GM21515 (cell line): Measurements from ENCODE around the gene DIS3L2.

Experiments used
- ATAC-seq: cut with Tn5 transposase; IDR thresholded peaks from one replicate; pipeline ENCODE4 v1.9.1; 2021; ENCODE audit not compliant: unreplicated experiment

Gene DIS3L2

DNA sequence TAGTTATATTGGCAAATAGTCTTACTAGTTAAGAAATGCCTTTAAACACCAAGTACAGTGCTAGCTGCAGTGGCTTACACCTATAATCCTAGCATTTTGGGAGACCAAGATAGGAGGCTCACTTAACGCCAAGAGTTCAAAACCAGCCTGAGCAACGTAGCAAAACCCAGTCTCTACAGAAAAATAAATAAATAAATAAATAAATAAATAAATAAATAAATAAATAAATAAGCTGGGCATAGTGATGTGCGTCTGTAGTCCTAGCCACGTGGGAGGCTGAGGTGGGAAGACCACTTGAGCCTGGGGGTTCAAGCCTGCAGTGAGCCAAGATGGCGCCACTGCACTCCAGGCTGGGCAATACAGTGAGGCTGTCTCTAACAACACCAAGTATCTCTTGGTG is 258.4 kb downstream of the DIS3L2 start:
- no peak for ATAC-seq

DNA sequence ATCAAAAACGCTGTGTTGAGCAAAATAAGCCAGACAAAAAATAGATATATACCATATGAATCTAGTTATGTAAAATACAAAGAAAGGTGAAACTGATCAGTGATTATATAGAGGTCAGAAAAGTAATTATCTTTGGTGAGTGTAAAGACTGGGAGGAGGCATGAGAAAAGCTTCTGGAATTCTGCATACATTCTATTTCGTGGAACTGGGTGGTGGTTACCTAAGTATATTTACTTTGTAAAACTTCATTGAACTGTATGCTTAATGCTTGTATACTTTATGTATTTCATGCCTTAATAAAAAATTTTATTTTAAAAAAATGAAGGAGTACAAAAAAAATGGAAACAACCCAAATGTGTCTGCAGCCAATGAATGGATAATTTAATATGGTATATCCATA is 263.9 kb downstream of the DIS3L2 start:
- no peak for ATAC-seq

DNA sequence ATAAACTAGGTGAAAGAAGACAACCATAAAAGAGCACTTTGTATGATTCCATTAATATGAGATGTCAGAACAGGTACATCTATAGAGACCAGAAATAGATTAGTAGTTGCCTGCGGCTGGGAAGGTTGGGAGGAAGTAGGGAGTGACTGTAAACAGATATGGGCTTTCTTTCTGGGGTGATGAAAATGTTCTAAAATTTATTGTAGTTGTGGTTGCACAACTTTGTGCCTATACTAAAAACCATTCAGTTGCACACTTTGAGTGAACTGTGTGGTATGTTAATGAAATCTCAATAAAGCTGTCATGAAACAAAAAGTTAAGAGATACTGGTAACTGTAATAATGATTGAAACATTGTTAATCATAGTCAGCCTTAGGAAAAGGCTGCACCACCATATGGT is 264.4 kb downstream of the DIS3L2 start:
- ATAC-seq: no peak

DNA sequence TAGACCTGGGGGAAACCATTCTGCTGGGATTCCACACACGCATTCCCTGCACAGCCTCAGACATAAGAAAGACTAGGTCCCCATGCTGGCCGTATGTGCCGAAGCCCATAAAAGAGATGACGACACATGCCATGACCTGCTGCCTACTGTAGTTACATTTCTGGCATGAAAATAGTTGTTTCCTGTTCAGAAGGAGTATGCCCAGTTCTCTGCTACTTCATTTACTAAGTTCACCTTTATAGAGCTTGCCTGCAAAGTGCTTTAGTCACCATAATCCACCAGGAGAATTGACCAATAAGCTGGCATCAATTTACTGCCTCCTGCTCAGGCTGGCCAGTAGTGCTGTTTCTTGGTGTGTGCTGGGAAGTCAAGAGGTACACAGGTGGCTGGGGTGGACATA is 266.8 kb downstream of the DIS3L2 start:
- ATAC-seq: no peak

DNA sequence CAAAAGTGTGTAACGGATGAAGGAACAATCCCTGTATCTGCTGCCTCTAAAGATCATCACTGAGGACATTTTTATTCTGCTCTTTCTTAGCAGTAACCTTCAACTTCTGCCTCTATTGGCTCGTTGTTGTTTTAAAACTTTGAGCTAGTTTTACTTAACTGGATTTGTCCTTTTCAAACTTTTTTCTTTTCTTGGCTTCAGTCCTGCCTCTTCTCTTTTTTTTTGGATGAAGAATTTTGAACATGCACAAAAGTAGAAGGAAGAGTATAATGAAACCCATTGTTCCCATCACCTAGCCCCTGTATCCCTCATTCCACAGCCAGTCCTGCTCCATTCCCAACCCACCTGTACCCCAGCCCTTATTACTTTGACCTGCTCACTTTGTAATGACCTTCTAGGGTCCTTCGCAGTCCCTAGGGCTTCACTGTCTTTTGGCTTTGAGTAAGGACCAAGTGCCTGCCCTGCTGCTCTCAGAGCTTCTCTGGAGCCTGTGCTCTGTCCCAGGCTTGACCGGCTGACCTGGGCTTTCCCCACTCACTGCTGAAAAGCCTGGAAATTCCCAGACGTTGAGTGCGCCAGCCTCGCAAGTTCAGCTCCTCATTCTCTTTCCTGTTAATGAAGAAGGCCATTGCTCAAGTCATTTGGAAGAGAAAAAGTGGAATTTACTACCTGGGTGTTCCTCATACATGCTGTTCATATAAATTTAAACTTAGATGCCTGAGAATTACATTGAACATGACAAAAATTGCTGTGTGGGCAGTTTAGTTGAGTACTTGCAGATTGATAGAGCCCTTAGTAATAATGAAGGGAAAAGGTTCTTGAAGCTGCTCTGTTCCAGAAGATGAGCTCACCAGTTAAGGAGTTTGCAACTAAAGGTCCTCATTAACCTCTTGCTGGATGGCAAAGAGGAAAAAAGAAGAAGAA is 267.7 kb downstream of the DIS3L2 start:
- no peak for ATAC-seq

DNA sequence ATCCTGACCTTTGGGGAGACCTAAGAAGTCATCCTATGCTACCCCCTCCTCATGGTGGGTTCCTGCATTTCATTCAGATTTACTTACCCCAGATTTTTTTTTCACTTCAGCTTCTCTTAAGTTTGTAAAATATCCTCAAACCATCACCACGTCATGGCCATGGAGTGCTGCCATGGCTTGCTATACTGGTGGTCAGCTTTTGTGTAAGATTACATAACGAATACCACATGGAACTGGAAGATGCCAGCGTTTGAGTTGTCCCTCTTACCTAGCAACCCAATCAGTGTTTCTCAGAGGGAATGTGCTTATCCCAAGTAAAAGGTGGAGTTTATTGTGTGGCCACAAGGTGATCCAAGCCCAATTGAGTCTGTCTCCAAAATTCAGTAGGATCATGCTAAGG is 268.4 kb downstream of the DIS3L2 start:
- no peak for ATAC-seq

DNA sequence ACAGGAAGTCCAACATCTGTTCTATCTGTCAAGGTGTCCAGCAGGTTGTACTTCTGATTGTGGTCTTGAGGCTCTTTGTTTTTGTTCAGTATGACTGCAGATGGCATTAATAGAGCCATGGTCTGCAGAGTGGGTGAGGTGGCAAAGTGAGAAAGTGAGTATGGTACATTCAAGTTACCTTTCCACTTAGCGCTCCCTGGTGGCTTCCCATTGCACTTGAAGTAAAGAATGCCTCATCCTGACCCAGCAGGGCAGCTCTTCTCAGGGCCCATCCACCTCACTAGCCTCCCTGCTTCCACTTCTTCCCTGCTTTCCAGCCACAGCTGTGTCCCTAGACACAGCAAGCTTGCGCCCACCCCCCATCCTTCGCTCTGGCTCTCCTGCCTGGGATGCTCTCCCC is 269.0 kb downstream of the DIS3L2 start:
- no peak for ATAC-seq

DNA sequence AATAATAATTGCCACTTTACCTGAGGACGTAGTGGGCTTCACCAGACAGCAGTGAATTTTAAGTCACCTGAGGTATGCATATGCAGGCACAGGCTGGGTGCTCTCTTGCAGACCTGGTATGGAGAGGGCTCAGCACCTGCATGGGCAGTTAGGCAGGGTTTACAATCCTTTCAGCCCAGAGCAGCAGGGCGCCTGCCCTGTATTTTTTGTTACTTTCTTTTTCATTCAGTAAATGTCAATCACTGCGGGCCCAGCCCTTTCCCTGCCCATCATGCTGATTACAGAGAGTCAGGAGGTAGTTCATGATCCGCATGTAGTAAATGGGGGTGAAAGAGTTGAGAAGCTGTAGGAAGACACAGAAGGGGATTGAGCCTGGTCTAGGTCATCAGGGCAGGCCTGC is 270.0 kb downstream of the DIS3L2 start:
- ATAC-seq: no peak

DNA sequence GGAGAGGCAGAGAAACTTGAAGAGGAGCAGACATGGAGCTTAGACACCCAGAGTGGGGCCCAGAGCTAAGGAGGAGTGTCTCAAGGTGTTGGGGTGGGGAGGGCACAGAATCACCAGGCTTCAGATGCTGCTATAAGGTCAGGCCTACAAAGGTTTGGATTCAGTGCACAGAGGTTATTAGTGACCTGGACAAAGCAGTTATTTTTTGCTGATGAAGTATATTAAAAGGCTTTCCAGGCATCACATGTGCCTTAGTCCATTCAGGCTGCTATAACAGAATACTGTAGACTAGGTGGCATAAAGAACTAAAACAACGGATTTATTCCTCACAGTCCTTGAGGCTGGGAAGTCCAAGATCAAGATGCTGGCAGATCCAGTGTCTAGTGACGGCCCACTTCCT is 271.4 kb downstream of the DIS3L2 start:
- ATAC-seq: no peak

DNA sequence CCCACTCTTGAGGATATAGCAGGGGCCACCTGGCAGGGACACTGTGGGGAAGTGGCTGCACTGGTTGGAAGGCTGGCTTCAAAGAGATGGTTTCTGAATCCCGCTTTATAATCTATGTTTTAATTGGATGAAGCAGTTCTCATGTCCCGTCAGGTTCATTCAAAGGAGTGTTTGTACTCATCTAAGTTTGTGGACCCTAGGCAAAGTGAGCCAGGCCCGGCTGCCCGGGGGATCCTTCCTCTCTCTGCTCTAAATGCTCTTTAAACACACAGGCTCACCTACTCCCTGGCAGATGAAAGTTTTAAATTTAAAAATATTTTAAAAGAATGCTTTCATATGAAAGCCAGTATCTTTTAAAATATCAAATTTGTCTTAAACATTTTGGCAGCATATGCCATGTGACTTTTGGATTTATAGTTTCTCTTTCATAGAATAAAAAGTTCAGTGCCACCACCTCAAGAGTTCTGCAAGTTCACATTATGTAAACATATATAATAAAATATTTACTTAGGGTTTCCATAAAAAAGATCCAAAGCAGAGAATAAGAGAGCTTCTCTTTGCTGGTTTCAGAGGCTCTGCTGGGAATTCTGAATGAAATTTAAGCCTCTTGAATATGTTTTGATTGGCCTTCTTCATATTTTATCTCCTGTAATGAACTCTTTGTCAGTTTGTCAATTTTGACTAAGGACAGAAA is 273.6 kb downstream of the DIS3L2 start:
- no peak for ATAC-seq

DNA sequence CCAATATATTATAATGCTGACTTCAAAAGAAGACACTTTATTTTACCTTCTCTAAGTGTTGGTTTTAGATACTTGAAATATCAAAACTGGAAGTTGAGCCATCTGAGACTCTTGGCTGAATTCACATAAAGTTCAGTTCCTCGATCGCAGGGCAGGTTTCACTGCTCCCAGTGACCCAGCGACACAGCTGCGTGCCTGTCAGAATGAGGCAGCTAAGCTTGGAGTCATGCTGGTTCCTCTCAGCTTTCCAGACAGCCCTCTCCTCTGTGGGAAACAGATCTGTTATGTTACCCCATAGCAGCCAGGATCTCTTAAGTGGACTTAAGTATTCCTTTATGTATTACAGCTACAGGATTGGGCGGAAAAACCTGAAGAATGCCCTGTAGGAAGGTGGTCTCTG is 274.2 kb downstream of the DIS3L2 start:
- ATAC-seq: no peak

DNA sequence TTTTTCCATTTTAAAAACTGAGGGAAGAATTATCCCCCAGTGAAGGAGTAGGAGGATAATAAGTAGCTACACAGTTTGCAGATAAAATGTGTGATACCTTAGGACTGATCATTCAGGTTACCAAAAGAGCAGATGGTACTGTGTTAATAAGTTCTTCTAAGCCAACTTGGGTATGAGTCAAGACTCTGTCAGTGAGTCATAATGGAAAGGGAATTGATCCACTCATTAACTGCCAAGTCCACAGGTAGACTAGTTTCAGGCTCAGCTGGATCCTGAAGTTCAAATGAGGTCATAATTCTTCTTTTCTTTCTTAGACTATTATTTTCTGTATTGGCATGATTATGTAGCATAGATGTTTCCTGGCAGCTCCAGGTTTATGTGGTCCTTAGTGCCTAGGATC is 274.7 kb downstream of the DIS3L2 start:
- ATAC-seq: peak; percentile 78

DNA sequence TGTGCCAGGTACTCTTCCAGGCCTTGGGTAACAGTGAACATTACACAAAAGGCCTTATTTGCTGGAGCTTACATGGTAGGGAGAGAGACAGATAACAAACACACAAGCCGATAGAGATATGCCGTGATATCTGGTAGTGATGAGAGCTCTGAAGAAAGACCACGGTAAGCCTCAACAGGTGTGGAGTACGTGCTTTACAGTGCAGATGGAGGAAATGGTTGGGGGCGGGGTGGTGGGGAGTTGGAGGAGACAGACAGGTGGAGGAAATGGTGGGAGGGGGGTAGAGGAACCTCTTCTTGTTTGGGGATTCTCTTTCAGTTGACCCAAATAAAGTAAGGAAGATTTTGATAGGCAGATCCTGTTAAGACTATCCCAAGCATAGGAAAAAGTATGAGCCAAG is 276.0 kb downstream of the DIS3L2 start:
- no peak for ATAC-seq

DNA sequence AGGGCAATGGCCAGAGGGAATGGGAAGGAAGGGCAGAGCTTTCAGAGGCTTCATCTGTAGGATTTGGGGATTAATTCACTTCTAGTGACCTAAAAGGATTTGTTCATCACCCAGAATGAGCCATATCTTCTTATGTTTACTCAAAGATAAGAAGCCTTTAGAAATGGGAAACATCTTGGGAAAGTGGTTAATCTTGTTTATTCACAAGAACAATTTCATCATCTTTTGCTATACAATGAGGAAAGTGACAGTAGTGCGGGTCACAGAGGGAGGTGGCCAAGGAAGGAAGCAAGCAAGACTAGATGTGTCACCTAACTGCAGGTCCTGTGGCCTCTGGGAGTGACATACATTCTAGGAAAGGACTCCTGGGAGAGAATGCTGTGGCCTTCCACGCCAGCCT is 276.6 kb downstream of the DIS3L2 start:
- ATAC-seq: no peak

DNA sequence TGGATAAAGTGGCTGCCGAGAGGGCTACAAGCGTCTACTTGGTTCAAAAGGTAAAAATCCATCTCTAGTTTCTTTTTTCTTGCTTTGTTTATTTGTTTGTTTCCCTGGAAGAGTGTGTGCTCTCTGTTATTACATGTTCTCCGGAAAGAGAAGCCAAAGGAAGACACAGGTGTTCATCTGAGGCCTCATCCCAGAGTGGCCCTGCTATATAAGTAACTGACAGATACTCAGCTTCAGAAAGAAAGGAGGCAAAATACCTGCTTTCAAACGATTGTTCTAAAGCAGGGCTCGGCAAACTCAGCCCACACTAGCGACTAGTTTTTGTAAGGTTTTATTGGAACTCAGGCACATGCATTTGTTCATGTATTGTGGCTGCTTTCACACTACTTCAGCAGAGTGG is 277.1 kb downstream of the DIS3L2 start:
- ATAC-seq: no peak

DNA sequence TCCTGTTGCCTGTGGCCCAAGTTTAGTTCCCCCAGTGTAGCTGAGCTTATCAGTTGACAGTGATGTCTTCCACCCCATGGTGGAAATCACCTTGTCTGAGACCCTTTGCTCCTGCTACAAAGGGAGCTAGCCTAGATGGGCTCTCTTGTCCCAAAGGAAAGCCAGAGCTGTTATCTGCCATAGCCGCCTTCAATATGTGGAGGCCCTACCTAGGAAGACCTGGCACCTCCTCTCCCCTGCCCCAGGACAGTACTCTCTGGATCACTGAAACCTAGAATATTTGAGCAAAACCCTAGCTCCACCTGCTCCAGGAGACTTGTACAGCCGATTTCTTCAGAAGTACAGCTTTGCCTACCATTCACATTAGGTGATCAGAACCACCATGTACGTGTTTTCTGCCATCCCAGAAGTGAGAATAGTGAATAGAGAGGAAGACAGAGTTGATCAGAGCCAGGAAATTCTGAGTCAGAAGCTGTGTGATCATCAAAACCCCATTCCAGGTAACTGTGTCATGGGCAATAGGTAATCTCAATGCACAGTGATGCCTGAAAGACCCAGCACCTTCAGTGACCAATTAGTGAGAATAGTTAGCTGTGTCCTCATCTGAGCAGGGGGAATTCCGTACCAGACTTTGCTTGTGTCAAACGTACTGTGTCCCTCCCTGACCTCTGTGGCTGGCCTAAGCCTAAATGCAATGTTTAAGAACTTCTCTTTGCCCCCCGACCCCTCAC is 278.6 kb downstream of the DIS3L2 start:
- no peak for ATAC-seq

DNA sequence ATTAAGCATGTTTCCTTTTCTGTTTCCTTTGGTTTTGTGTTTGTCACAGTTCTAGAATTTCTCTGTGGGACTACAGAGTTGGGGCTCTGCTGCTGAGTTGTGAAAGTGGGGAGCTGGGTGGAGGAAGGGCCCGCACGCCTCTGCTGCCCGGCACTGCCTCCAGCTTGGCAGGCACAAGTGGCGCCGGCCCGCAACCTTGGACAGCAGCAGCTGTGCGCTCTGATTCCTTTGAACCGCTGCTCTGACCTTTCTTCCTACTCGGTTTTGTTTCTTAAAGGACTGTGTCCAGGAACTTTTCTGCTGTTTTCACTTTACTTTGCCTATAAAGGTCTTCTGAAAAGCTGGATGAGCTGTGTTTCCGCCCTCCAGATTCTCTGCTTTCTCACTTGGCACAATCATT is 279.4 kb downstream of the DIS3L2 start:
- ATAC-seq: no peak

DNA sequence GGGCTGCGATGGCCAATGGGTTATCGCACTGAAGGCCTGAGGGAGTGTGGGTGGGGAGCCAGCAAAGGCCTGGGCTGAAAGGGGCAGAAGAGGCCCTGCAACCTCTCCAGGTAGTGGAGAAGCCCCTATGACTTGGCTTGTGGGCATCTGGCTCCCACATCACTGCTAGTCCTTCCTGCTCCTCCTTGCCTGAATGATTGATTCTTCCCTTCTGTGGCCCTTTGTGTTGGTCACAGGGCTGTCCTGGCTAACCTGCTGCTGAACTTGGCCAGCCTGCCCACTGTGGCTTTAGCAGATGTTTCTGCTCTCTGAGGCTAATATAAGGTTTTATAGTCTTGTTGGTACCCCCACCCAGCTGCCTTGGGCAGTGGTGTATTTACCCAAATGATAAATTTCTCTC is 280.8 kb downstream of the DIS3L2 start:
- ATAC-seq: no peak

DNA sequence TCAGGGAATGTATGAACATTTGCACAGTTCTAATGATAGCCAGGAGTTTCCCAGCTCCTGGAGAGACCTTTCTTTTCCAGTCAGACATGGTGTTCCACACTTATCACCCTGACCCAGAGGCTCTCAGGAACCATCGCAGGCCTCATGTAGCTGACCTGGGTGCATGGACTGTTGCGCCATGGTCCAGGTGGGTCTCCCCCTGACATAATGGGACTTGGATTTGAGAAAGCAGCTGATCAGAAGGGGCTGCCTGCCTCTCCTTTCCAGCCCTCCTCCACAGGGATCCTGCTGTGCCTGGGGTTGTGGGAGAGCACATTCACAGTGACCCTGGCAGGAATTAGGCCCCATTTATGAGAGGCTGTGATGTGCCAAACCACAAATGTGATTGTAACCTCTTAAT is 283.6 kb downstream of the DIS3L2 start:
- ATAC-seq: no peak

DNA sequence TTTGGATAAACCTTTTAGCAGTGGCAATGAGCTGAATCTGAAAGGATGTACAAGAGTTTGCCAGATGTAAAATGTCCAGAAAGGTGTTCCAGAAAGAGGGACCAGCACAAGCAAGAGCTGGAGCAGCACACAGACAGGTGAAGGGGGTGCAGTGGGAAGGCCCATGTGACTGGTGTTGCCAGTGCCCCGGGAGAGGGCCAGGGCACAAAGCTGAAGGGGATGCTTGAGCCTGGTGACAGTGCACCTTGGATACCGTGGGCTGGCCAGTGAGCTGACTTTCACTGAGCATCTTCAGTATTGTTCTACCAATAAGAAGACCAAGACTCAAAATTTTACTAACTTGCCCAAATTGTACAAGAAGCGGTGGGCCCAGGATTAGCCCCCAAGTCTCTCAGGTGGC is 284.7 kb downstream of the DIS3L2 start:
- no peak for ATAC-seq

DNA sequence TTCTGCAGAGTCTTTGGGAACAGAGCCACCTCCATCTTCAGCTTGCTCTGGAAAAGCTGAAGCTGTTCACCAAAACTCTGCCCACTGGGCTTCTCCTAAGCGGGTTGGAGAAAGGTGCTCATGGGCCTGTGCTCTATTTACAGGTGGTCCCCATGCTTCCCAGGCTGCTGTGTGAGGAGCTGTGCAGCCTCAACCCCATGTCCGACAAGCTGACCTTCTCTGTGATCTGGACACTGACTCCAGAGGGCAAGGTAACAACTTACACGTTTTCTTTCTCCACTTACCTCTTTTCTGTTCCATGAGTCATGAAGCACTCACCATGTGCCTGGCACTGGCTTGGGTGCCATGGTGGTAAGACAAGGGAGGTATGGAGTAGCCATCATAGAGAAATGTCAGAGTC is 287.6 kb downstream of the DIS3L2 start:
- no peak for ATAC-seq
